ENCODE results near the gene KHDRBS1. TPM values are rescaled to one million over a fixed set of nuclear protein-coding genes. Genes with fewer than 3 reads are reported as not detected.
"Not testable (repeated sequence)": the region's sequence is repeated elsewhere in the genome, so short reads cannot be mapped to it uniquely, and the experiment has no call there.

KHDRBS1 gene
- total RNA-seq, 1 donor from 2014 or later = 93.9 TPM

DNA sequence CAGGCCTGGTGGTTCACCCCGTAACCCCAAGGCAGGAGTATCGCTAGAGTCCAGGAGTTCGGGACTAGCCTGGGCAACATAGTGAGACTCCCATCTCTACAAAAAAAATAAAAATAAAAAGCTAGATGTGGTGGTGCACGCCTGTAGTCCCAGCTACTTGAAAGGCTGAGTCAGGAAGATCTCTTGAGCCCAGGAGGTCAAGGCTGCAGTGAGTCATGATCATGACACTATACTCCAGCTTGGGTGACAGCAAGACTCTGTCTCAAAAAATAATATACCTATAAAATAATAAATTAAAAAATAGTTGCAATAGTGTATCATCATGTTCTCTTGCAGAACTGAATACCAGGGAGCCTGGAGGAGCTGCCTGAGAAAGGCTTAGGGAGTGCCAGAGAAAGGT, 39.2 kb downstream of the KHDRBS1 start:
- intact Hi-C loops (cut with DNase I) = no loop called here
- no peak for ATAC-seq
- DNase-seq (ENCODE audit: low spot score) = no peak

DNA sequence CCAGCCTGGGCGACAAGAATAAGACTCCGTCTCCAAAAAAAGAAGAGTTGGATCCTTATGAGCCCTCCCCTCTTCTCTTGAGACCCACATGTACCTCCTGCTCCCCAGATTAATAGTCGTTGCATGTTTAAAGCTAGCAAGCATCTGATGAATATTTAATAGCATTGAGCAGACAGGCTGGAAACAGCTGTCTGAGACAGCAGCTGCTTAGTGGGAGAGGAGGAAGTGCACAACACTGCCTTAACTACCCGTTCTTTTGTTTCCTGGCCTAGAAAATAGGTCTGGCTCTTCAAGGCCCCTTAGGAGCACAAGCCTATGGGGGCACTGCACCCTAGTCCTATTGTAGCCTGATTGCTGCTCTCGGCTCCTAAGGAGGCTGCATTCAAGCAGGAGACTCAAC, 41.7 kb downstream of the KHDRBS1 start:
- ATAC-seq (no peak), DNase-seq (ENCODE audit: low spot score) (no peak)
- intact Hi-C loops (cut with DNase I) = no loop called here

DNA sequence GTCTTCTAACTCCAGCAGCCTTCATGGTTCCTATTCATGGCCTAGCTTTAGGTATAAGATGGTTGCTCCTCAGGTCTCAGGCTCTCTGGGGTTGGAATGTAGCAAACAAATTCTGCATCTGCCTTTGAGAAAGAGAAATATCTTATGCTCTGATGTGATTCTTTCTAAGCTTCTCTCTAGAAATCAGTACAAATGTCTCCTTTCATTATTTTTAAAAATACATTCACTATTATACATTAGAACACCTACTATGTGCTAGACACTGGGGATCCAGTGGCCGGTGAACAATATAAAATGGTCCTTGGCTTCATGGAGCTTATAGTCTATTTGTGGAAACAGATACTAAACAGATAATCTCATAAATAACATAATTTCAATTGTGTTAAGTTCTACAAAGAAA, 42.9 kb downstream of the KHDRBS1 start:
- no peak for DNase-seq (ENCODE audit: low spot score)
- no peak for ATAC-seq
- intact Hi-C loops (cut with DNase I) = no loop called here

DNA sequence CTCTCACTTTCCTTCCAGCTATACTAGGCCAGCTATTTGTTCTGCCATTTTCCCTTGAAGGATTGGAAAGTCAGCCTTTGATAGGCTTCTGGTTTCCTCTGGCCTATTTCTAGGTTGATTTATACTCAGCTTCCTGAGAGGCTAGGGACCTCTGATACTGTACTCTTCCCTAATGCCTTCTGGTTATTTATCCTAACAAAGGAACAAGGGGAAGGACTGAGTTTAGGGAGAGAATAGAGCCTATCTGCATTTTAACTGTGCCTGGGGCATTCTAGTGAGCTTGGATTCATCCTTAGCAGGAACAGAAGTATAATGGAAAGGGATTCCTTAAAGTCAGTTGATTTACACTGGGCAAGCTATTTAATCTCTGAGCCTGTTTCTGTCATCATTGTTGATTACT, 47.2 kb downstream of the KHDRBS1 start:
- DNase-seq (ENCODE audit: low spot score) (no peak), ATAC-seq (no peak)
- intact Hi-C loops (cut with DNase I) = no loop called here

DNA sequence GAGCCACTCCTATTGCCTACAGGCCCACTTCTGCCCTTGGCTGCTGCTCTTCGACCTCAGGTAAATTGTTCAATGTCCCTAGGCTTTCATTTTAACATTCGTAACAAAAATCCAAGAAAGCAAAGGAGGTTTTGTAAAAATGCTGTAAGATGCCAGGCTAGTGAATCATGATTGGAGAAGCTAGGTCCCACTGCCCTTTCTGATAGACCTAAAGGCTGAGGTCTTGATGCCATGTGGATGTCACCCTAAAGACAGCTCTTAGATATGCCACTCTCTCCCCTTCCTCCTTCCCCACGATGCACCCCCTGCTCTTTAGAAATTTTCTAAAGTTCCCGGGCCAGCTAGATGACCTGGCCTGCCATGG, 49.2 kb downstream of the KHDRBS1 start:
- intact Hi-C loops (cut with DNase I) = no loop called here

DNA sequence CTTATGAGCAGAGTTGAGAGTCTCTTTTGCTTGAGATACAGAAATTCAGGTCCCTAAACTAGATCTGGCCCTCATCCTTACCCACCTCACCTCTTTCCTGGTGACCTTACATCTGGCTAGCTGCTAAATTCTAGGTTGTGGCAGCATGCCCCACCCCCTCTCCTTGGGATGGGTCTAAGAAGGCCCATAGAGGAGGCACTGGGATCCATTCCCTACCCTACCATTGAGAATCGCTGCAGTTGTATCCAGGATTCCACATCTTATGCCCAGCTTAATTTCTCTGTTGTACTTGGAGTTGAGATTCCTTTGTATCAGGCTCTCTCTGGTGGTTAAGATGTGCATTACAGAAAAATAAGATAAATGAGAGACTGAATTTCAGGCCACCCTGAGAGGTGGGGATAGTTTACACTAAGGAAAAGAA, 49.6 kb downstream of the KHDRBS1 start:
- ATAC-seq (peak; percentile 69), DNase-seq (ENCODE audit: low spot score) (no peak)
- intact Hi-C loops (cut with DNase I) = no loop called here

More for the DNA sequence above, 49.2 kb downstream of the KHDRBS1 start:
- ATAC-seq = no peak
- no peak for DNase-seq (ENCODE audit: low spot score)

DNA sequence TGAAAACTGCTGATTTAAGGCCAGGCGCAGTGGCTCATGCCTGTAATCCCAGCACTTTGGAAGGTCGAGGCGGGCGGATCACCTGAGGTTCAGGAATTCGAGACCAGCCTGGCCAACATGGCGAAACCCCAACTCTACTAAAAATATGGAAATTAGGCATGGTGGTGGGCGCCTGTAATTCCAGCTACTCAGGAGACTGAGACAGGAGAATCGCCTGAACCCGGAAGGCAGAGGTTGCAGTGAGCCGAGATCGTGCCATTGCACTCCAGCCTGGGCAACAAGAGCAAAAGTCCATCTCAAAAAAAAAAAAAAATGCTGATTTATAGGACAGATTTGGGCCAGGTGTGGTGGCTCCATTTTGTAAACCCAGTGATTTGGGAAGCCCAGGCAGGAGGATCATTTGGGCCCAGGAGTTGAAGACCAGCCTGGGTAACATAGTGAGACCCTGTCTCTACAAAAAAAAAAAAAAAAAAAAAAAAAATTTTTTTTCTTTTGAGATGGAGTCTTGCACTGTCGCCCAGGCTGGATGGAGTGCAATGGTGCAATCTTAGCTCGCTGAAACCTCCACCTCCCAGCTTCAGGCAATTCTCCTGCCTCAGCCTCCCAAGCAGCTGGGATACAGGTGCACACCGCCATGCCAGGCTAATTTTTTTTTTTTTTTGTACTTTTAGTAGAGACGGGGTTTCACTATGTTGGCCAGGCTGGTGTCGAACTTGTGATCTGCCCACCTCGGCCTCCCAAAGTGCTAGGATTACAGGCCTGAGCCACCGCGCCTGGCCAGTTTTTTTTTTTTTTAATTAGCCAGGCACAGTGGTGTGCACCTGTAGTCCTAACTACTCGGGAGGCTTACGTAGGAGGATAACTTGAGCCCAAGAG, 52.2 kb downstream of the KHDRBS1 start:
- intact Hi-C loops (cut with DNase I) = not testable (repeated sequence)

DNA sequence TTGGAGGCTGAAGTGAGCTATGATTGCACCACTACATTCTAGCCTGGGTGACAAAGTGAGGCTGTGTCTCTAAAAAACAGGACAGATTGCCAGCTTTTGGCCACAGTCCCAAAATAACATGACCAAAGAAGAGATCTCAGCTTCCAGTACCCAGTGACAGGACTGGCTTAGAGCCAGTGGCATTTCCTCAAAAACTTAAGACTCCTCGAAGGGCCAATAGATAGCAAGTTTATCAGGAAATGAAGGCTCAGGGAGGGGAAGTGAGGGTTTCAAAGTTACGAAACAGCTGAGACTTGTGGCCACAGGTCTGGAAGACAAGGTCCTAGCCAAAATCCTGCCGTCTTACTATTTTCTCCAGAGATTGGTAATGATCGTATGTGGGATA, 52.8 kb downstream of the KHDRBS1 start:
- no peak for DNase-seq (ENCODE audit: low spot score)
- peak; percentile 69 for ATAC-seq
- intact Hi-C loops (cut with DNase I) = no loop called here

More for the DNA sequence above, 52.2 kb downstream of the KHDRBS1 start:
- DNase-seq (ENCODE audit: low spot score) (peak; percentile 32), ATAC-seq (peak; percentile 5)

DNA sequence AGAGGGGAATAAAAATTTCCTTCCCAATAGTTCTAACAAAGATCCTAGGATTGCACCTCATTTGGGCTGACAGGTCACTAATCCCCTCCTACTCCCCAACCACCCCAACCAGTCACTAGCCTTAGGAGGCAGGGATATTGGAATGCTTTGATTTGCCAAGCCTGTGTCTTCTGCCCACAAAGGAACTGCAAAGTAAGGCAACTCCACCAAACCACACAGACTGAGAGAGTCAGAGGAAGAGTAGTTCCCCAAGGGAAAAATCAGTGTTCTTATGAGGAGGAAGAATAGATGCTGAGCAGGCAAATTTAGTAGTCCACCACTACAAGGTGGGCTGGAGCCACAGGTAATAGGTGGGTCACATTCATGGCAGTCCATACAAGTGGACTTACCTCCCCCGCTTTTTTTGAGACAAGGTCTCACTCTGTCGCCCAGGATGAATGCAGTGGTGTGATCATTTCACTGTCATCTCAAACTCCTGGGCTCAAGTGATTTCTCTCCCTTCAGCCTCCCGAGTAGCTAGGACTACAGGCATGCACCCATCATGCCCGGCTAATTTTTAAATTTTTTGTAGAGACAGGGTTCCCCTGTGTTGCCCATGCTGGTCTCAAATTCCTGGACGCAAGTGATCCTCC, 55.4 kb downstream of the KHDRBS1 start:
- no peak for ATAC-seq
- intact Hi-C loops (cut with DNase I) = no loop called here
- no peak for DNase-seq (ENCODE audit: low spot score)

DNA sequence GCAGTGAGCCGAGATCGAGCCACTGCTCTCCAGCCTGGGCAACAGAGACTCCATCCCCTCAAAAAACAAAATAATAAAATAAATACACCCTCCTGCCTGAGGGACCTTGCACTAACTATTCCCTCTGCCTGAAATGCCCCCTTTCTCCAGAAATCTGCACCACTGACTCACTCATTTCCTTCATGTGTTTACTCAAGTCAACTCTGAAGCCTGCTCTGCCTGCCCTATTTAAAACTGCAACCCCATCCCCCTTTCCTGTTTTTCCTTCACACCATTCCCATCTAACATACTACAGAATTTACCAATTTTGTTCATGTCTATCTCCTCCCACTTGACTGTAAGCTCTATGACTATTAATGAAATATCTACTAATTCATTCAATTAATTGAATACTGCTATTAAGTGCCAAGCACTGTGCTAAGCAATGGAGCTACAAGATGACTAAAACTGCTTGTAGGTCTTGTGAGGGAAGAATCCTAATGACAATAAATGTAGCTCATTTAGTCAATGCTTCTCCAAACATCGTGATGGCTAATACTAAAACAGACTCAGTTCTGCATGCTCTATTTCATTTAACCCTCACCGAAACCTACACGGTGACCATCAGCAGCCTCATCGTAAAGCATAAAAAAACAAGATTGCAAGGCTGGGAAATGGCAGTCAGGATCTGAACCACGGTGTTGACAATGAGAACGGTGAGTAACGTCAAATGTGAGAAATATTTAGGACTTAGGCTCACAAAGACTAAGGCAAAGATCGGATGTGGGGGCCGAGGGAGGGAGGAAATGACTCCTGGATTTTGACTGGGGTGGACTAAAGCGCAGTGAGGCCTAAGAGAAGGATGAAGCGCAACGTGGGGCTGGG, 58.3 kb downstream of the KHDRBS1 start:
- DNase-seq (ENCODE audit: low spot score) (no peak), ATAC-seq (no peak)
- intact Hi-C loops (cut with DNase I) = no loop called here

DNA sequence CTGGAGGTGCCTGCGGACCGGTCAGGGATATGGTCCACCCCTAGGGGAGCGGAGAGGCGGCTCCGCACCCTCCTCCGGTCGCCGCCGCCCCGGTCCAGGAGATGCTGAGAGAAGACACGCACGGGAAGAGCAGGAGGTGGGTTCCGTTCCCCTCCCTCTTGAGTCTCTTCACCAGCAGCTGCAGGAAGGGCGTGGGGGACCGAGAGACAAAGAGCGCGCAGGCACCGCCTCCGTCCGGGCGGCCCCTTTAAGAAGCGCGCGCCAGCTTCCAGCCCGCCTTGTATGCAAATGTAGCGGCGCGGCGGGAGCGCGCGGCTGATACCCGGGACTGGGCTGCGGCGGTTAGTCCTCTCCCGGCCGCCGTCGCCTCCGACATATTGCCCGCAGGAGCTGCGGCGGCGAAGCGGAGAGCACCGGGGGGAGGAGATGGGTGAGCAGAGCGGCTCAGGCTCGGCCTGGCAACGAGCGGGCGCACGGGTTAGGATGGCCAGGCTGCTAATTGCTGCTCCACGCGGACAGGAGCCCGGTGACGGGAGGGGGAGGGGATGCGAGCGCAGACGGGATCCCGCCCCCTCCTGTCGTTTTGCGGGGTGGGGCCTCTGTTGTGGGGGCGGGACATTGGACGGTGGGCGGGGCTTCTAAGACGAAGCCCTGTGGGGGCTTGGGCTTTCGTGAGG, 59.1 kb downstream of the KHDRBS1 start, which contains the start of gene TMEM39B:
Gene TMEM39B, plus strand, starts transcription at position 318 of the 677 bp plus-strand sequence. Its CDS starts 109 bp downstream, at position 427.
- ATAC-seq (peak; percentile 96), DNase-seq (ENCODE audit: low spot score) (peak; percentile 96)
- intact Hi-C loops (cut with DNase I) = no loop called here

DNA sequence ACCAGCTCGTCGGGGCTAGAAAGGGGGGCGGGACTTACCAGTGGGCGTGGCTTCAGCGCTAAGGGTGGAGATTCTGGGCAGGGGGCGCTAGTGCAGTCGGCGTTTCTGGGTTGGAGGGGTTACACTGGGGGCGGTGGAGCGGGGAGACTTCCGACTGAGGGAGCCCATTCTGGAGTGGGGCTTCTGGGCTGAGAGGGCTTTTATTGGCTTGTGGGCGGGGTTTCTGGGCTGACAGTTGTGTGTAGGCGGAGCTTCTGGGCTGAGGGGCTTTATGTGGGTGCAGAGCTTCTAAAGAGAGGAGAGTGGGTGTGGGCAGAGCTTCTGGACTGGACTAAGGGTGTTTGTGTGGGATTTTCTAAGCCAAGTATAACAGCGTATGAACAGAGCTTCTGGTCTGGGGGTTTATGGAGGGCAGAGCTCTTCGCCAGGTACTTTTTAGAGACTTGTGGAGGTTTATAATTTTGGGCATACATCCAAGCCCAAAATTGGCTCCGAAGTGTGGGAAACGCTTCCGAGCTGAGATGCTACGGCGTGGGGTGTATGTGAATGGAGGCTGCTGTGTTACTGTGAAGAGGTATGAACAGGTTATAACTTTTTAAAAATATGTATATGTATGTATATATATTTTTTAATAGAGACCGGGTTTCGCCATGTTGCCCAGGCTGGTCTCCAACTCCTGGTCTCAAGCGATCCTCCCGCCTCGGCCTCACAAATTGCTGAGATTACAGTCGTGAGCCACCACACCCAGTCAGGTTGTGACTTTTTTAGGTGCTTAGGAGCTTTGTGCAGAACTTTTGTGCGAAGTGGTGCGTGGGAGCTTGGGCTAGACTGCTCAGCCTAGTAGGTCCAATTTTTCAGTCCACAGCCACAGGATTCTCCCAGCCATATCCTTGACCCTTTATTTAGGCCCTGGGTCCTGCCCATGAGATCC, 59.9 kb downstream of the KHDRBS1 start:
- intact Hi-C loops (cut with DNase I) = no loop called here
- DNase-seq (ENCODE audit: low spot score) = no peak
- no peak for ATAC-seq

DNA sequence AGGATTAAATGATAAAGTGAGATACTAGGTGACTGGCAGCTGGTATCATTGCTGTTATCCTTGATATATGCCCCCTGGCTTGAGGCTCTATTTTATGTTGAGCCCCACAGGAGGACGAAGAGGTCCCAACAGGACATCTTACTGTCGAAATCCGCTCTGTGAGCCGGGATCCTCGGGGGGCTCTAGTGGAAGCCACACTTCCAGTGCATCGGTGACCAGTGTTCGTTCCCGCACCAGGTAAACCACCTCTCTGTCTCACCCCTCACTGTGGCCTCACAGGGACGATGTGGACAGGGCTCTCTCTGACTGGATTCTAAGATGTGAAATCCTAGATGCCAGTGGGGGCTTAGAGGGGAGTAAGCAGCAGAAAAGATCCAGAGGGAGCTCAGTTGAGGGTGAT, 61.2 kb downstream of the KHDRBS1 start:
- intact Hi-C loops (cut with DNase I) = no loop called here
- no peak for ATAC-seq
- no peak for DNase-seq (ENCODE audit: low spot score)

DNA sequence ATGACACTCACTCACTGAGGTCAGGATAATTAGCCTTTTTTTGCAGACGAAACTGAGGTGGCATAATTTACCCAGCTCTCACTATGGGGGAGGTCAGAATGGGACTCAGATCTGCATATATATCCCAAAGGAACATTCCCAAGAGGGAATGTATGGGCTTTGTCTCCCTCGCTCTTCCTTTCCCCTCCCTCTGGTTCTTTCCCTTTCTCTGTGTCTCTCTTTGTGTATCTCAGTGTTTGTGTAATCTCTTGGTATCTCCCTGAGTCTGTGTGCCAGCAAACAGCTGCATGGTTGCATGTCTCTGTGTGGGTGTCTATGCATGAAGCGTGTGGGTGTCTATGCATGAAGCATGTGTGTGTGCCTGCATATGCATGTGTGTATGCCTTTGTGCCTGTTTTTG, 63.8 kb downstream of the KHDRBS1 start:
- intact Hi-C loops (cut with DNase I) = no loop called here
- no peak for DNase-seq (ENCODE audit: low spot score)
- no peak for ATAC-seq

DNA sequence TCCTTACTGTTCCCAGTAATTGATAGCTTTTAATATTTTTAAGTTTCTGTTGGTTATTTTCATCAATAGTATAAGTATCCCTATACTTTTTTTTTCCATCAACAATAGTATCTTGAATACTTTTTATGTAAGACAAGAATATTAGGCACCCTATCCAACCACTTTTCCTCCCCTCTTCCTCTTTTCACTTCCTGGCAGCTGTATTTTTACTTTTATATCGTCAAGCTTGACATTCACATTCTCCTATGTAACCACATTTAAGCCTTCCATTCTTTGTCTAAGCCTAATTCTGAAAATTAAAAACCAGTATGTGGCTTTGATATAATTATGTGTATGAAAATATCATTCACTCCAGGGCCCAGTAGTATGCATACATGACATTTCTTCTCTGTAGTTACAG, 68.4 kb downstream of the KHDRBS1 start:
- intact Hi-C loops (cut with DNase I) = no loop called here
- DNase-seq (ENCODE audit: low spot score) = no peak
- ATAC-seq = no peak

DNA sequence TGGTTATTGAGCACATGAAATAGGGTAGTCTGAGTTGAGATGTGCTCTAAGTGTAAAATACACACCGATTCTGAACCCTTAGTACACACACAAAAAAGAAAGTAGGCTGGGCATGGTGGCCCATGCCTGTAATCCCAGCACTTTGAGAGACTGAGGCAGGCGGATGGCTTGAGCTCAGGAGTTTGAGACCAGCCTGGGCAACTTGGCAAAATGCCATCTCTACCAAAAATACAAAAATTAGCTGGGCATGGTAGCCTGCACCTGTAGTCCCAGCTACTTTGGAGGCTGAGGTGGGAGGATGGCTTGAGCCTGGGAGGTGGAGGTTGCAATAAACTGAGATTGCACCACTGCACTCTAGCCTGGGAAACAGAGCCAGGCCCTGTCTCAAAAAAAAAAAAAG, 72.7 kb downstream of the KHDRBS1 start:
- intact Hi-C loops (cut with DNase I); ATAC-seq; DNase-seq (ENCODE audit: low spot score): not testable (repeated sequence)

DNA sequence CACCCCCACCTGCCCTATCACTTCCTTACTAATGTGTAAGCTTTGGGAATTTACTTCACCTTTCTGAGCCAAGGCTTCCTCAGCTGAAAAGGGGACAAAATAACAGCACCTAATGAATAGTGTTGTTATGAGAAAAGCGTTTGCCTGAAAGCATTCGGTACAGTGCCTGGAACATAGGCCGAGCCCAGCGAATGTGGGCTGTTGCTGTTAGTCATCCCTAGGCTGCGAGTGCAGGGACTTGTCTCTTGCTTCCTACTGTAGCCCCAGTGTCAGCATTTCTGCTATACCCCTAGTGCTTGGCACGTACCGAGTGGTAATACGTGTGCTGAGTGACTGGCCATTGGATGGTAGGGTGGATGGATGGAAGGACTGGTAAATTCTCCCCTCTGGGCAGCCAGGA, 77.5 kb downstream of the KHDRBS1 start:
- no peak for ATAC-seq
- no peak for DNase-seq (ENCODE audit: low spot score)
- intact Hi-C loops (cut with DNase I) = no loop called here

DNA sequence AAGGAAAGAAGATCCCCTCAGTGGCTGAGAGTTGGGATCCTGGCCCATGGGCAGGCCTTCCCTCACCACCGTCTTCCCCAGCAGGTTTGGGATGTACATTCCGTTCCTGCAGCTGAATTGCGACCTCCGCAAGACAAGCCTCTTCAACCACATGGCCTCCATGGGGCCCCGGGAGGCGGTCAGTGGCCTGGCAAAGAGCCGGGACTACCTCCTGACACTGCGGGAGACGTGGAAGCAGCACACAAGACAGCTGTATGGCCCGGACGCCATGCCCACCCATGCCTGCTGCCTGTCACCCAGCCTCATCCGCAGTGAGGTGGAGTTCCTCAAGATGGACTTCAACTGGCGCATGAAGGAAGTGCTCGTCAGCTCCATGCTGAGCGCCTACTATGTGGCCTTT, 77.9 kb downstream of the KHDRBS1 start:
- no peak for DNase-seq (ENCODE audit: low spot score)
- intact Hi-C loops (cut with DNase I) = no loop called here
- no peak for ATAC-seq
